Astrocyte of the spinal cord (primary cell): ENCODE measurements around the gene OPHN1.

Source experiments
- DNase-seq: peaks from one replicate; pipeline ENCODE4 v3.0.0; 2011; ENCODE audit warnings: low read depth, low spot score
- H3K4me3 ChIP-seq: 2 replicates; pipeline ENCODE4 v1.5.1; 2011; ENCODE audit warnings: low read depth, mild to moderate bottlenecking, low read length, moderate library complexity
- in situ Hi-C: cut with HindIII; loops from 2 replicates; pipeline ENCODE4 v1.10.0; 2017; ENCODE audit warnings: low sequenced_read_pairs
- TF ChIP-seq, protein P1 (sequence below): IDR thresholded peaks from 2 replicates; pipeline ENCODE4 v1.5.1; 2012; ENCODE audit warnings: low read depth, mild to moderate bottlenecking, low read length, inconsistent platforms

The OPHN1 gene

DNA sequence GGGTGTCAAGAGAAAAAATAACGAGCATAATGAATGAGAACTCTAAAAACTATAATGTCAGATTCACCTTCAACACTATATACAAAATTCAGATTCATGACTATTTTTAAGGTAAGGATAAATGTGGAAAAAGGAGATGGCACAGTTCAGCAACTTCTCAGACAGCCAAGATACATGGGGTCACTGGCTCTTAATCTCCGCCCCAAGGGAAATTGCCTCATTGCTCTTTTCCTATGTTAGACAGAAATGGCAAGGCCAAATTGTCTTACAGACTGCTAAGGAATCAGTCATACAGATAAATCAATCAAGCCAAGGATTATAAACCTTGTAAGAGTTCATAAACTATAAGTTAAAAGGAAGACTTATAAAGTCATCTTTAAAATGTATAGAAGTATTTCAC lies 183.4 kb downstream of the OPHN1 start:
- in situ Hi-C loops = no loop called here
- DNase-seq = no peak
- TF ChIP-seq, protein P1, sequence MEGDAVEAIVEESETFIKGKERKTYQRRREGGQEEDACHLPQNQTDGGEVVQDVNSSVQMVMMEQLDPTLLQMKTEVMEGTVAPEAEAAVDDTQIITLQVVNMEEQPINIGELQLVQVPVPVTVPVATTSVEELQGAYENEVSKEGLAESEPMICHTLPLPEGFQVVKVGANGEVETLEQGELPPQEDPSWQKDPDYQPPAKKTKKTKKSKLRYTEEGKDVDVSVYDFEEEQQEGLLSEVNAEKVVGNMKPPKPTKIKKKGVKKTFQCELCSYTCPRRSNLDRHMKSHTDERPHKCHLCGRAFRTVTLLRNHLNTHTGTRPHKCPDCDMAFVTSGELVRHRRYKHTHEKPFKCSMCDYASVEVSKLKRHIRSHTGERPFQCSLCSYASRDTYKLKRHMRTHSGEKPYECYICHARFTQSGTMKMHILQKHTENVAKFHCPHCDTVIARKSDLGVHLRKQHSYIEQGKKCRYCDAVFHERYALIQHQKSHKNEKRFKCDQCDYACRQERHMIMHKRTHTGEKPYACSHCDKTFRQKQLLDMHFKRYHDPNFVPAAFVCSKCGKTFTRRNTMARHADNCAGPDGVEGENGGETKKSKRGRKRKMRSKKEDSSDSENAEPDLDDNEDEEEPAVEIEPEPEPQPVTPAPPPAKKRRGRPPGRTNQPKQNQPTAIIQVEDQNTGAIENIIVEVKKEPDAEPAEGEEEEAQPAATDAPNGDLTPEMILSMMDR = no peak
- H3K4me3 ChIP-seq = no peak overlapping the region

DNA sequence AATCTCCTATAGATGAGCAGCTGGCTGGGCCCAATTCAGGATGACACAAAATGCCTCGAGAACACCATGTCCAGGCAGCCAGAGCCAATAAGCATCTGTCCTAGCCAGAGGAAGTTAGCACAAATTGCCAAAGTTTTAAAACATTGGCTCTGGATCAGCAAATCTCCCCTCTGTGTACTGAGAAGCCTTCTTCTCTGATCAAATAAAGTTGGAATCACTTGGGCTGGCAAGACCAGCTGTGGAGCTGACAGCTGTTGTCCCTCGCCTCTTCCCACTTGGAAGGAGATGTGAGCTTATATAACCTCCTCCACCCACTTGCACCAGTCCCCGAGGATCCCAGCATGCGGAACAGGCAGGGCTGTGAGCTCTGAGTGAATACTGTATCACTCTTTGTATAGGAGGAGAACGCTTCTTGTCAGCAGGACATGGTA lies 183.9 kb downstream of the OPHN1 start:
- no peak for DNase-seq
- TF ChIP-seq, protein P1 = no peak
- in situ Hi-C loops = no loop called here
- H3K4me3 ChIP-seq = no peak overlapping the region

DNA sequence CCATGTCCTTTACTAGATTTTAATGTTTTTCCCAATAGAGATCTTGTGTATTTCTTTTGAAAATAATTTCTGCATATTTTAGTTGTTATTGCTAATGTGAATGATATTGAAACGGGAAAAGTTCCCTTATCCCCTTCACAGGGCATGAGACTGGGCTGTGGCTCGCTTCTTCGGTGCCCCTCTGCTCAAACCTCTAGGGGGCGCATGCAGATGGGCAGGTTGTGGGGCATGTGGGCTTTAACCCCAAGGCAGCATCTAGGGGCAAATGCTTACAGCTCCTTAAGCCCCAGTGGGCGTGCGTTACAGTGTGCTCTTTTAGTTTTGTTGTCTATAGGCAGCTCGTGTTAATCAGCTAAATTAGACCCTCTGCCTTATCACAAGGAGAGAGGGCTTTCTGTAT lies 194.7 kb downstream of the OPHN1 start:
- DNase-seq = no peak
- TF ChIP-seq, protein P1 = peak; percentile 48
- no peak overlapping the region for H3K4me3 ChIP-seq
- in situ Hi-C loops = no loop called here

DNA sequence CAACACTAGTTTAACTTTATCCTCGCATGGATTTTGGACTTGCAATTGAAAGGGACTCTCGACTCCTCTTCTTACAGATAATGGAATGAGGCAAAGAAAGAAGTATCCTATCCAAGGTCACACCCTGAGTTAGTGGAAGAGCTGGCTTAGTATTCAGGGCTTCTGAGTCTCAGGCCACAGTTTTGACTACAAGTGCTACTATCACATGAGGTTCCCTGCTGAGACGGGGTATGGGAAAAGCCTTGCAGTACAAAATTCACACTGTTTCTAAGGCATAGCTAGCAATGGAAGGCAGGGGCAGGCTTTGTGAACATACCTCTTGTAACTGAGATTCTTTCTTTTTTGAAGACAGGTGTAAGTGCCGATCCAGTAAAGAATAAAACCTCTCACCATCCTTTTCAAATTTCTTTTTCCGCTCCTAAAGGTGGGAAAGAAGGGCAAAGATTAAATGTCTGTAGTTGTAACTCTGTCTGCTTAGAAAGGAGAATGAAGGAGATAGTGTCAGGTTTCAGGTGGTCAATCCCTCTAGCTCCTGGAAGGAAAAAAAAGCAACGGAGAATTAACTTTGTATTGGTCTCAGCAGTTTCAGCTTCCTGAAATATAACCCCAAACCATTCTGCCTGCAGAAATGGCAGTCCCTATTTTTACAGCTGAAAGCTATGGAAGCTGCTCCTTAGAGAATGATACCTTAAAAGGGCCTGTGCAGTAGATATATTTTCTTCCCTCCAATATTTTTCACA lies 199.0 kb downstream of the OPHN1 start:
- no peak for DNase-seq
- H3K4me3 ChIP-seq = no peak overlapping the region
- in situ Hi-C loops = no loop called here
- TF ChIP-seq, protein P1 = no peak

DNA sequence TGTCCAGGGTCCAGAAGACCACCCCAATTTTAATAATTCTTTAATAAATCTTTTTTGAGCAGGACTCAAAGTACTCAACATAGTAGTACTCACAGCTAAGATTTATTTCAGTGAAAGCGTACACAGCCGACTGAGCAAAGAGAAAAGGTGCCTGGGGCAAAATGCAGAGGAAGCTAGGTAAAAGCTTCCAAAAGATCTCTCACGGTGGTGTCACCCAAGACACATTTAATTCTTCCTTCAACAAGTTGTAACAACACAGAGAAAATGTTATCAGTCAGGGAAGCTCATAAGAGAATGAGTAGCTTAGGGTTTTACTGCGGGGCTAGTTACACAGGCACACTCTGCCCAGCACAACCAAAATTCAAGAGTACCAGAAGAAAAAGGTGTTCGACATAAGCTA lies 201.1 kb downstream of the OPHN1 start:
- no peak overlapping the region for H3K4me3 ChIP-seq
- no peak for DNase-seq
- TF ChIP-seq, protein P1 = no peak
- in situ Hi-C loops = no loop called here

DNA sequence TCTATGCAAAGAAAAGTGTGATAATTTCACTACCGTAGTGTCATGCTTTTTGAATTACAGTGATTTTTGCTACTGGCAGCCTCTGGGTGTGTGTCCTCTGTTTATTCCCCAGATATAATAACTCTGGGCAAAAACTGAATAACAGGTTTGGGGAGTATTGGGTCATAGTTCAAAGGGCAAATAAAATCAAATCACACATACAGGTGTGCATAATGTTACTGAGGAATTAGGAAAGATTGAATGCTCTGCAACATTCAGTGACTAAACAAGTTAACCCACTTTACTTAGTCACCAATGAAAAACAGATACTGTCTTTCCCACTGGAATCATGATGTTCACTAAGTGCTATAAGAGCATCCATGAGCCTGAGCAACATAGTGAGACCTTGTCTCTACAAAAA lies 224.3 kb downstream of the OPHN1 start:
- in situ Hi-C loops = no loop called here
- no peak for DNase-seq
- TF ChIP-seq, protein P1 = no peak
- no peak overlapping the region for H3K4me3 ChIP-seq
